SU-DHL-6 (cell line): Measurements from ENCODE around the gene CD99L2.
"Not testable (repeated sequence)": the region's sequence is repeated elsewhere in the genome, so short reads cannot be mapped to it uniquely, and the experiment has no call there.

Experiments
- H2AFZ ChIP-seq: fragments of 200-600 bp; sonication (generic); 2 replicates; pipeline ENCODE4 v1.6.1; 2014; ENCODE audit warnings: low read depth, mild to moderate bottlenecking, moderate library complexity, mixed read lengths, antibody characterized with exemption, low read length; ENCODE audit not compliant: severe bottlenecking
- H3F3A ChIP-seq: fragments of 200-600 bp; shearing (Covaris generic); 2 replicates; pipeline ENCODE4 v1.6.0; 2016; ENCODE audit warnings: antibody characterized with exemption, mild to moderate bottlenecking; ENCODE audit not compliant: insufficient read depth
- H3K27ac ChIP-seq: fragments of 200-600 bp; sonication (generic); 2 replicates; pipeline ENCODE4 v1.5.1; 2016; ENCODE audit warnings: low read depth, mild to moderate bottlenecking, low read length, moderate library complexity, mixed read lengths
- H3K27me3 ChIP-seq: fragments of 200-600 bp; sonication (generic), shearing (Covaris generic); 2 replicates; pipeline ENCODE4 v1.6.0; 2014; ENCODE audit warnings: mild to moderate bottlenecking, low read length
- H3K36me3 ChIP-seq: fragments of 200-600 bp; sonication (generic); 2 replicates; pipeline ENCODE4 v1.6.1; 2014; ENCODE audit warnings: mild to moderate bottlenecking, low read length, mixed read lengths
- H3K4me2 ChIP-seq: fragments of 300-600, 200-600 bp; shearing (Covaris generic), sonication (generic); 2 replicates; pipeline ENCODE4 v1.6.0; 2014; ENCODE audit warnings: low read length, low read depth, mild to moderate bottlenecking; ENCODE audit not compliant: poor library complexity, severe bottlenecking
- H3K4me3 ChIP-seq: fragments of 200-600 bp; sonication (generic); 2 replicates; pipeline ENCODE4 v1.5.1; 2014; ENCODE audit warnings: antibody characterized with exemption, low read length, mild to moderate bottlenecking, mixed read lengths; ENCODE audit not compliant: insufficient read depth, poor library complexity, severe bottlenecking
- H3K79me2 ChIP-seq: fragments of 200-600 bp; sonication (generic); 2 replicates; pipeline ENCODE4 v1.6.1; 2014; ENCODE audit warnings: mild to moderate bottlenecking, low read length, moderate library complexity; ENCODE audit not compliant: insufficient read depth
- H3K9ac ChIP-seq: fragments of 200-600 bp; sonication (generic); 2 replicates; pipeline ENCODE4 v1.7.0; 2014; ENCODE audit warnings: mild to moderate bottlenecking, low read length
- H3K9me2 ChIP-seq: fragments of 200-600 bp; sonication (generic); replicated peaks from 2 replicates; pipeline ENCODE4 v1.6.1; 2014; ENCODE audit warnings: low read length; ENCODE audit not compliant: insufficient read depth
- H3K9me3 ChIP-seq: fragments of 200-600 bp; sonication (generic); 2 replicates; pipeline ENCODE4 v1.6.1; 2014; ENCODE audit warnings: low read length, mixed read lengths; ENCODE audit not compliant: insufficient read depth
- H4K20me1 ChIP-seq: fragments of 200-600 bp; sonication (generic); 2 replicates; pipeline ENCODE4 v1.6.1; 2014; ENCODE audit warnings: low read depth, mild to moderate bottlenecking, antibody characterized with exemption, low read length, moderate library complexity, mixed read lengths
- EZH2phosphoT487 ChIP-seq: fragments of 200-600 bp; sonication (generic), shearing (Covaris generic); conservative IDR thresholded peaks from 2 replicates; pipeline ENCODE4 v1.6.1; 2018; ENCODE audit warnings: mild to moderate bottlenecking, antibody characterized with exemption, low read length, moderate library complexity, mixed read lengths
- TF ChIP-seq, protein P1 (sequence below): fragments of 200-600 bp; sonication (generic); IDR thresholded peaks from one replicate; pipeline ENCODE4 v1.5.1; 2017; ENCODE audit warnings: antibody characterized with exemption, mild to moderate bottlenecking, low read length, moderate library complexity; ENCODE audit not compliant: insufficient read depth, poor library complexity, severe bottlenecking

The CD99L2 gene

DNA sequence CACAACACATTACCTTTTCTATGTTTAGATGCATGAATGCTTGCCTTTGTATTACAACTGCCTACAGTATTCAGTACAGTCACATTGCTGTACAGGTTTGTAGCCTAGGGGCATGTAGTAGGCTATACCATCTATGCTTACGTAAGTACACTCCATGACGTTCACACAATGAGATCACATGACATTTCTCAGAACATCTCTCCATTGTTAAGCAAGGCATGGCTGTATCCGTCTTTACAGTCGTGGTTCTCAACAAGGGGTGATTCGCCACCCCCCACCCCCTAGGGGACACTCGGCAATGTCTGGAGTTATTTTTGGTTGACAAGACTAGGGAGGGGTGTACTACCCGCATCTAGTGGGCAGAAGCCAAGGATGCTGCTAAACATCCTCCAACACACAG is 12.1 kb downstream of the CD99L2 start:
- H2AFZ ChIP-seq, result no peak overlapping the region
- H3K4me3 ChIP-seq, result no peak overlapping the region
- no peak overlapping the region for H3K9ac ChIP-seq
- H3F3A ChIP-seq, result no peaks in the 10 kb centered on the region
- H3K36me3 ChIP-seq, result no peaks in the 10 kb centered on the region
- no peaks in the 10 kb centered on the region for H3K79me2 ChIP-seq
- no peak overlapping the region for H3K4me2 ChIP-seq
- no peaks in the 10 kb centered on the region for H4K20me1 ChIP-seq
- H3K27me3 ChIP-seq, result no peaks in the 10 kb centered on the region
- no peak overlapping the region for H3K27ac ChIP-seq
- H3K9me3 ChIP-seq, result no peaks in the 10 kb centered on the region
- H3K9me2 ChIP-seq, result no peaks in the 10 kb centered on the region
- TF ChIP-seq EZH2phosphoT487, result no peak
- TF ChIP-seq, protein P1, sequence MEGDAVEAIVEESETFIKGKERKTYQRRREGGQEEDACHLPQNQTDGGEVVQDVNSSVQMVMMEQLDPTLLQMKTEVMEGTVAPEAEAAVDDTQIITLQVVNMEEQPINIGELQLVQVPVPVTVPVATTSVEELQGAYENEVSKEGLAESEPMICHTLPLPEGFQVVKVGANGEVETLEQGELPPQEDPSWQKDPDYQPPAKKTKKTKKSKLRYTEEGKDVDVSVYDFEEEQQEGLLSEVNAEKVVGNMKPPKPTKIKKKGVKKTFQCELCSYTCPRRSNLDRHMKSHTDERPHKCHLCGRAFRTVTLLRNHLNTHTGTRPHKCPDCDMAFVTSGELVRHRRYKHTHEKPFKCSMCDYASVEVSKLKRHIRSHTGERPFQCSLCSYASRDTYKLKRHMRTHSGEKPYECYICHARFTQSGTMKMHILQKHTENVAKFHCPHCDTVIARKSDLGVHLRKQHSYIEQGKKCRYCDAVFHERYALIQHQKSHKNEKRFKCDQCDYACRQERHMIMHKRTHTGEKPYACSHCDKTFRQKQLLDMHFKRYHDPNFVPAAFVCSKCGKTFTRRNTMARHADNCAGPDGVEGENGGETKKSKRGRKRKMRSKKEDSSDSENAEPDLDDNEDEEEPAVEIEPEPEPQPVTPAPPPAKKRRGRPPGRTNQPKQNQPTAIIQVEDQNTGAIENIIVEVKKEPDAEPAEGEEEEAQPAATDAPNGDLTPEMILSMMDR, result no peak

DNA sequence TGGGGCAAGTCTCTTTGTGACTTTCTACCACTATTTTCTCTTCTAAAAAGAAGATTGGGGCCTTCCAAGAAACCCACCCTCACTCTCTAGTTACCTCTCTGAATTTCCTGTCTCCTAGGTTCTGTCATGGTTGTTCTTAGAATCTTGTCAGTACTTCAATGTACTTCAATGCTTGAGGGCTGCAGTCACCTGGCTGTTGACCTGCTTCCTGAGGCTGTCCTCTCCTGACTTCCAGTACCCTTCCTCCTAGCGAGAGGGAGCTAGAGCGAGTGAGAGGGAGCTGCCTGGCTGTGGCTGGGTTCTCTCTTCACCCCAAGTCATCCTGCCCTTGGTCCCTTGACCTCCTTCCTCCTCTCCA is 17.7 kb downstream of the CD99L2 start:
- Histone ChIP-seq H3K9ac (no peak overlapping the region), H3K9me2 (no peaks in the 10 kb centered on the region), H3K27ac (no peak overlapping the region), H3K27me3 (no peaks in the 10 kb centered on the region), H3K9me3 (no peaks in the 10 kb centered on the region), H3K36me3 (no peaks in the 10 kb centered on the region), H4K20me1 (no peaks in the 10 kb centered on the region), H3K4me3 (no peak overlapping the region), H2AFZ (no peak overlapping the region), H3K4me2 (no peak overlapping the region), H3F3A (no peaks in the 10 kb centered on the region), H3K79me2 (no peaks in the 10 kb centered on the region)
- no peak for TF ChIP-seq EZH2phosphoT487
- TF ChIP-seq, protein P1, result no peak

DNA sequence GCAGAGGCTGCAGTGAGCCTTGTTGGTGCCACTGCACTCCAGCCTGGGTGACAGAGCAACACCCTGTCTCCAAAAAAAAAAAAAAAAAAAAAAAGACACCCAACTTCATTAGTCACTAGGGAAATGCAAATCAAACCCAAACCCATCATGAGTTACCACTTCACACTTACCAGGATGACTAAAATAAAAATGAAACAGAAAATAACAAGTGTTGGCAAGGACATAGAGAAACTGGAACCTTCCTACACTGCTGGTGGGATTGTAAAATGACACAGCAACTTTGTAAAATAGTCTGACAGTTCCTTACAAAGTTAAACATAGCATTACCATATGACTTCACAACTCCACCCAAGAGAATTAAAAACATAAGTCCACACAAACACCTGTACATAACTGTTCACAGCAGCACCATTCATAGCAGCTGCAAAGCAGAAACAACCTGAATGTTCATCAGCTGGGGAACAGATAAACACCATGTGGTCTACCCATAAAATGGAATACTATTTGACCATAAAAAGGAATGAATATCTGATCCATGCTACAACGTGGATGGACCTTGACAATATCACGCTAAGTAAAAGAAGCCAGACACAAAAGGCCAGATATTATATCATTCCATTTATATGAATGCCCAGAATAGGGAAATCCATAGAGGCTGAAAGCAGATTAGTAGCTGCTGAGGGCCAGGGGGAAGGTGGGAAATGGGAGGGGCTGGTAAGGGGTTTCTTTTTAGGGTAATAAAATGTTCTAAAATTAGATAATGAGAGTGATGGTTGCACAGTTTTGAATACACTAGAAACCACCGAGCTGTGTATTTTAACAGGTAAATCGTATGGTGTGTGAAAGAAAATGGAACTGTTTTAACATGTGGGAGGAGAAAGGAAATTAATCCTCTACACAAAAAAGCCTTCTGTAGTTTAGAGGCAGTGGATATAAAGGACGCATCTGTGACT is 18.3 kb downstream of the CD99L2 start:
- no peak overlapping the region for H3K4me2 ChIP-seq
- no peak overlapping the region for H3K9ac ChIP-seq
- no peaks in the 10 kb centered on the region for H4K20me1 ChIP-seq
- no peak overlapping the region for H2AFZ ChIP-seq
- TF ChIP-seq, protein P1, result no peak
- no peak for TF ChIP-seq EZH2phosphoT487
- H3K9me2 ChIP-seq, result no peaks in the 10 kb centered on the region
- no peaks in the 10 kb centered on the region for H3K79me2 ChIP-seq
- H3K27me3 ChIP-seq, result no peaks in the 10 kb centered on the region
- no peak overlapping the region for H3K4me3 ChIP-seq
- no peaks in the 10 kb centered on the region for H3K36me3 ChIP-seq
- no peak overlapping the region for H3K27ac ChIP-seq
- H3F3A ChIP-seq, result no peaks in the 10 kb centered on the region
- H3K9me3 ChIP-seq, result no peaks in the 10 kb centered on the region

DNA sequence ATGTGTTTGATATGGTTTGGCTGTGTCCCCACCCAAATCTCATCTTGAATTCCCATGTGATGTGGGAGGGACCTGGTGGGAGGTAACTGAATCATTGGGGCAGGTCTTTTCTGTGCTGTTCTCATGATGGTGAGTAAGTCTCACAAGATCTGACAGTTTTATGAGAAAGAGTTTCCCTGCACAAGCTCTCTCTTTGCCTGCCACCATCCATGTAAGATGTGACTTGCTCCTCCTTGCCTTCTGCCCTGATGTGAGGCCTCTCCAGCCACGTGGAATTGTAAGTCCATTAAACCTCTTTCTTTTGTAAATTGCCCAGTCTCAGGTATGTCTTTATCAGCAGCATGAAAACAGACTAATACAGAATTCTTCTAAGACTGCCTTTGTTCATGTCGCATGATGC is 22.8 kb downstream of the CD99L2 start:
- H3K27ac ChIP-seq, H4K20me1 ChIP-seq, H3F3A ChIP-seq, H3K4me2 ChIP-seq, H3K9me2 ChIP-seq, H3K79me2 ChIP-seq, H3K27me3 ChIP-seq, H2AFZ ChIP-seq, H3K9ac ChIP-seq, H3K9me3 ChIP-seq, H3K36me3 ChIP-seq, H3K4me3 ChIP-seq: not testable (repeated sequence)
